H1 (cell line): ENCODE data around the gene RNF175. TPM values are rescaled to one million over a fixed set of nuclear protein-coding genes. Genes with fewer than 3 reads are reported as not detected.

Source experiments
- CTCF ChIA-PET: fragments of 300-600 bp; sonication (Branson Sonifier 250); formaldehyde crosslinking; loops from one replicate; lab custom pipeline; 2021; ENCODE audit not compliant: partially characterized antibody; lab: Charles Lee
- POLR2A ChIA-PET: fragments of 300-600 bp; sonication (Branson Sonifier 250); formaldehyde crosslinking; loops from one replicate; lab custom pipeline; 2021; ENCODE audit warnings: inconsistent platforms; ENCODE audit not compliant: partially characterized antibody; lab: Charles Lee
- DNase-seq, 2 experiments: peaks; one replicate each; pipeline versions ENCODE4 v3.0.0 to v3.0.0-alpha.2; 2010 to 2022; ENCODE audit warnings: low spot score in 2 of 2, low read depth in 1 of 2, mixed read lengths in 1 of 2
- FAIRE-seq: peaks from 2 replicates; lab custom pipeline; 2011; peaks lifted over from hg19 to GRCh38; lab: Jason Lieb, UNC
- H2AFZ ChIP-seq: 2 replicates; pipeline ENCODE4 v1.8.1; 2012; ENCODE audit warnings: low read length, inconsistent platforms
- H2AK5ac ChIP-seq: 2 replicates; pipeline ENCODE4 v1.6.1; 2013; ENCODE audit warnings: low read depth, low read length
- H2BK120ac ChIP-seq: replicated peaks from 2 replicates; pipeline ENCODE3; 2013; ENCODE audit warnings: low read depth, low read length, inconsistent platforms
- H2BK12ac ChIP-seq: 2 replicates; pipeline ENCODE4 v1.6.1; 2013; ENCODE audit warnings: low read depth, low read length
- H2BK15ac ChIP-seq: 2 replicates; pipeline ENCODE4 v1.6.1; 2013; ENCODE audit warnings: low read length
- H2BK20ac ChIP-seq: 2 replicates; pipeline ENCODE4 v1.6.1; 2013; ENCODE audit warnings: low read length
- H2BK5ac ChIP-seq: 2 replicates; pipeline ENCODE4 v1.6.1; 2013; ENCODE audit warnings: low read depth, low read length
- H3K14ac ChIP-seq: 2 replicates; pipeline ENCODE4 v1.6.1; 2013; ENCODE audit warnings: inconsistent platforms; ENCODE audit not compliant: insufficient read length
- H3K18ac ChIP-seq: 2 replicates; pipeline ENCODE4 v1.6.1; 2013; ENCODE audit warnings: low read length; ENCODE audit errors: extremely low read depth
- H3K23ac ChIP-seq: 2 replicates; pipeline ENCODE4 v1.6.1; 2013; ENCODE audit warnings: inconsistent platforms; ENCODE audit not compliant: insufficient read length
- H3K23me2 ChIP-seq: 2 replicates; pipeline ENCODE4 v1.6.1; 2013; ENCODE audit warnings: low read depth, low read length
- H3K27ac ChIP-seq: 2 replicates; pipeline ENCODE4 v1.6.1; 2011; ENCODE audit warnings: low read depth, low read length, inconsistent platforms
- H3K27me3 ChIP-seq, 4 experiments: replicated peaks in 1 of 4; 1 replicate in 1 of 4; 2 replicates in 3 of 4; pipeline versions ENCODE4 v1.6.1 to v1.8.1; 2011 to 2013; ENCODE audit warnings: low read length in 3 of 4, mild to moderate bottlenecking in 3 of 4, inconsistent platforms in 2 of 4, mixed read lengths in 2 of 4, moderate library complexity in 1 of 4; ENCODE audit not compliant: control insufficient read depth in 3 of 4, insufficient read depth in 3 of 4; ENCODE audit errors: extremely low read depth in 1 of 4
- H3K36me3 ChIP-seq, 4 experiments: 2 replicates each; pipeline versions ENCODE4 v1.6.1 to v1.8.1; 2011 to 2013; ENCODE audit warnings: mild to moderate bottlenecking in 4 of 4, low read length in 3 of 4, moderate library complexity in 2 of 4, control low read depth in 1 of 4, inconsistent platforms in 1 of 4; ENCODE audit not compliant: insufficient read depth in 4 of 4, control insufficient read depth in 2 of 4
- H3K4ac ChIP-seq: replicated peaks from 2 replicates; pipeline ENCODE3; 2013; ENCODE audit warnings: low read length, low read depth, mixed read lengths, inconsistent platforms; ENCODE audit not compliant: insufficient read length
- H3K4me1 ChIP-seq, 4 experiments: replicated peaks in 1 of 4; 1 replicate in 1 of 4; 2 replicates in 3 of 4; pipeline versions ENCODE4 v1.6.1 to v1.8.1; 2011 to 2013; ENCODE audit warnings: low read length in 3 of 4, inconsistent platforms in 2 of 4, mixed read lengths in 1 of 4; ENCODE audit not compliant: insufficient read depth in 4 of 4, control insufficient read depth in 3 of 4
- H3K4me2 ChIP-seq, 2 experiments: 2 replicates each; pipeline versions ENCODE4 v1.6.1 to v1.8.1; 2011 to 2013; ENCODE audit warnings: low read depth in 2 of 2, low read length in 2 of 2, control low read depth in 1 of 2, inconsistent platforms in 1 of 2, mild to moderate bottlenecking in 1 of 2; ENCODE audit not compliant: insufficient read depth in 1 of 2
- H3K4me3 ChIP-seq, 4 experiments: fragments of 200-600, 300-600 bp in 1 of 4; sonication (generic), shearing (Covaris generic), sonication (Bioruptor Twin) in 1 of 4; 2 replicates each; pipeline versions ENCODE4 v1.5.1 to v1.8.1; 2011 to 2016; ENCODE audit warnings: low read length in 4 of 4, low read depth in 3 of 4, control low read depth in 2 of 4, inconsistent platforms in 2 of 4, mild to moderate bottlenecking in 2 of 4, mixed read lengths in 1 of 4, moderate library complexity in 1 of 4; ENCODE audit not compliant: insufficient read depth in 2 of 4; ENCODE audit errors: extremely low read depth in 1 of 4
- H3K56ac ChIP-seq: replicated peaks from 2 replicates; pipeline ENCODE3; 2013; ENCODE audit warnings: low read depth, mild to moderate bottlenecking, mixed read lengths, low read length, inconsistent platforms; ENCODE audit not compliant: insufficient read length
- H3K79me1 ChIP-seq: 2 replicates; pipeline ENCODE4 v1.6.1; 2013; ENCODE audit warnings: low read depth, low read length, control low read depth
- H3K79me2 ChIP-seq, 2 experiments: 2 replicates each; pipeline versions ENCODE4 v1.6.1 to v1.8.1; 2012 to 2013; ENCODE audit warnings: low read length in 2 of 2, mild to moderate bottlenecking in 2 of 2, inconsistent platforms in 1 of 2; ENCODE audit not compliant: insufficient read depth in 2 of 2, control insufficient read depth in 1 of 2
- H3K9ac ChIP-seq, 4 experiments: replicated peaks in 1 of 4; 1 replicate in 1 of 4; 2 replicates in 3 of 4; pipeline versions ENCODE4 v1.6.1 to v1.8.1; 2011 to 2013; ENCODE audit warnings: low read depth in 3 of 4, low read length in 3 of 4, control low read depth in 2 of 4, mild to moderate bottlenecking in 2 of 4, moderate library complexity in 2 of 4, inconsistent platforms in 1 of 4; ENCODE audit errors: extremely low read depth in 1 of 4
- H3K9me3 ChIP-seq, 2 experiments: 2 replicates each; pipeline versions ENCODE4 v1.6.1 to v1.8.1; 2012 to 2013; ENCODE audit warnings: mild to moderate bottlenecking in 2 of 2, moderate library complexity in 2 of 2, control low read depth in 1 of 2, inconsistent platforms in 1 of 2, low read depth in 1 of 2, low read length in 1 of 2, mixed read lengths in 1 of 2; ENCODE audit not compliant: insufficient read depth in 2 of 2
- H4K20me1 ChIP-seq, 2 experiments: replicated peaks in 1 of 2; 2 replicates each; pipeline versions ENCODE3 to v1.8.1; 2011 to 2013; ENCODE audit warnings: inconsistent platforms in 2 of 2, low read length in 2 of 2, mild to moderate bottlenecking in 1 of 2; ENCODE audit not compliant: insufficient read depth in 2 of 2, control insufficient read depth in 1 of 2
- H4K5ac ChIP-seq: 2 replicates; pipeline ENCODE4 v1.6.1; 2013; ENCODE audit warnings: low read length, low read depth, mixed read lengths, inconsistent platforms; ENCODE audit not compliant: insufficient read length
- H4K8ac ChIP-seq: 2 replicates; pipeline ENCODE4 v1.8.0; 2013; ENCODE audit warnings: mild to moderate bottlenecking, moderate library complexity, low read length, inconsistent platforms; ENCODE audit not compliant: insufficient read depth; ENCODE audit errors: extremely low read depth
- H4K91ac ChIP-seq: replicated peaks from 2 replicates; pipeline ENCODE3; 2013; ENCODE audit warnings: low read length, mixed read lengths, inconsistent platforms; ENCODE audit not compliant: insufficient read length
- BACH1 ChIP-seq: IDR thresholded peaks from 2 replicates; pipeline ENCODE4 v1.6.1; 2012; ENCODE audit warnings: low read length, improper control_type of control experiment
- CHD2 ChIP-seq: IDR thresholded peaks from 2 replicates; pipeline ENCODE4 v1.6.1; 2012; ENCODE audit warnings: low read length, improper control_type of control experiment
- EGR1 ChIP-seq: IDR thresholded peaks from 2 replicates; pipeline ENCODE4 v1.6.1; 2011; ENCODE audit warnings: low read depth, low read length, borderline replicate concordance
- EP300 ChIP-seq, 2 experiments: IDR thresholded peaks; 1 replicate in 1 of 2; 2 replicates in 1 of 2; pipeline ENCODE4 v1.6.1; 2011 to 2012; ENCODE audit warnings: low read depth in 2 of 2, low read length in 2 of 2, mild to moderate bottlenecking in 2 of 2, borderline replicate concordance in 1 of 2, inconsistent platforms in 1 of 2, moderate library complexity in 1 of 2
- HDAC6 ChIP-seq: IDR thresholded peaks from one replicate; pipeline ENCODE4 v1.7.1; 2012; ENCODE audit warnings: low read depth, mild to moderate bottlenecking, inconsistent platforms, low read length, moderate library complexity
- KDM4A ChIP-seq: IDR thresholded peaks from one replicate; pipeline ENCODE4 v1.7.1; 2012; ENCODE audit warnings: low read depth, mild to moderate bottlenecking, moderate library complexity, low read length, inconsistent platforms; ENCODE audit not compliant: severe bottlenecking
- POLR2A ChIP-seq, 2 experiments: IDR thresholded peaks; 1 replicate in 1 of 2; 2 replicates in 1 of 2; pipeline ENCODE4 v1.6.1; 2011; ENCODE audit warnings: low read depth in 2 of 2, low read length in 2 of 2, mild to moderate bottlenecking in 2 of 2; ENCODE audit errors: control extremely low read depth in 1 of 2
- RAD21 ChIP-seq, 2 experiments: IDR thresholded peaks in 1 of 2; conservative IDR thresholded peaks in 1 of 2; 2 replicates each; pipeline ENCODE4 v1.6.1; 2011; ENCODE audit warnings: low read depth in 2 of 2, low read length in 2 of 2, improper control_type of control experiment in 1 of 2, inconsistent platforms in 1 of 2, mild to moderate bottlenecking in 1 of 2, moderate library complexity in 1 of 2
- RBBP5 ChIP-seq: IDR thresholded peaks from 2 replicates; pipeline ENCODE4 v1.7.1; 2012; ENCODE audit warnings: low read depth, mild to moderate bottlenecking, inconsistent platforms, low read length, moderate library complexity, borderline replicate concordance
- SP1 ChIP-seq: IDR thresholded peaks from 2 replicates; pipeline ENCODE4 v1.6.1; 2011; ENCODE audit warnings: low read depth, low read length
- TBP ChIP-seq: IDR thresholded peaks from 2 replicates; pipeline ENCODE4 v1.6.1; 2011; ENCODE audit warnings: low read depth, low read length, improper control_type of control experiment
- WGBS, 2 experiments: shearing (Covaris generic) in 1 of 2; methylation state at CpG; one replicate each; pipeline versions ENCODE4 v1.1.6 to v1.1.7; 2013 to 2015; ENCODE audit warnings: low lambda C conversion rate in 2 of 2, mixed read lengths in 2 of 2, inconsistent platforms in 1 of 2, low coverage in 1 of 2, missing lambda C conversion rate in 1 of 2; ENCODE audit not compliant: insufficient replicate concordance in 2 of 2, insufficient coverage in 1 of 2, insufficient read length in 1 of 2; ENCODE audit errors: extremely low coverage in 1 of 2, missing lambda C conversion rate in 1 of 2; 5-methylcytosine and 5-hydroxymethylcytosine counted together
- polyA plus RNA-seq, 7 experiments: library from polyadenylated mRNA; depleted of rRNA in 3 of 7; stranded (reverse) in 5 of 7; unstranded in 2 of 7; fragments of >200 nt in 5 of 7; fragments of 200-250 nt in 2 of 7; gene quantifications; 1 replicate in 5 of 7; 2 replicates in 1 of 7; 4 replicates in 1 of 7; pipeline versions ENCODE4 v1.2.1 to v1.2.3, GENCODE V29; 2011 to 2013; ENCODE audit warnings: missing spikeins in 2 of 7, mixed read lengths in 2 of 7
- total RNA-seq: library from RNA; stranded (reverse); fragmentation: NEBNext Ultra II Directional; extraction: Animal tissue kit (Norgen Biotek cat#: 25700); gene quantifications from 2 replicates; pipeline ENCODE4 v1.2.1, GENCODE V29; 2021
- TF ChIP-seq, protein P1 (sequence below): IDR thresholded peaks from 2 replicates; pipeline ENCODE4 v1.6.1; 2011; ENCODE audit warnings: low read length, improper control_type of control experiment

The RNF175 gene
- total and polyA plus RNA-seq, 2 of the 8 experiments (the other 6 are each of a cell fraction or from before 2014, with no cell fraction given), result 7.9 to 9.8 TPM

DNA sequence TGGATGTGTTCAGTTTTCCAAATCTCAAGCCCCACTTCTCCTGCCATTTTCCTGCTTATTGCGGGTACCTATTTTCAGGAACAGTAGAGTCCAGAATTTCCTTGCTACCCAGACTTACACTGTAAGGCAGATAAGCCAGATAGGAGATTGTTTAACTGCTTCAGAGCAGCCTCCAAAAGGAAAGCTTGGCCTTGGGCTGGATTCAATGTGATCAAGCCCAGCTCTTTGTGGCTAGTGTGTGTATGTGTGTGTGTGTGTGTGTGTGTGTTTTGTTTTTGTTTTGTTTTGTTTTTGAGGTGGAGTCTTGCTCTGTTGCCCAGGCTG, 34.0 kb downstream of the RNF175 start:
- CTCF ChIA-PET, result interaction anchor here (1.1 to 2.7 kb wide), 5 partner anchors 19 to 83 kb away, joined by 3 to 11 read pairs (median 3); no protein-coding TSS in a partner anchor
- Histone ChIP-seq H2AK5ac (no peak overlapping the region), H3K4ac (no peak overlapping the region)

More for the DNA sequence above, 34.0 kb downstream of the RNF175 start:
- Histone ChIP-seq H4K20me1 (no peaks in the 10 kb centered on the region), H3K27ac (no peak overlapping the region), H3K4me2 (no peak overlapping the region), H2BK5ac (no peak overlapping the region), H3K36me3 (no peaks in the 10 kb centered on the region; a peak in 1 of 8 replicates), H2BK15ac (no peak overlapping the region), H3K79me2 (no peaks in the 10 kb centered on the region), H2BK20ac (no peak overlapping the region), H3K56ac (no peak overlapping the region), H3K23ac (no peak overlapping the region), H4K8ac (no peak overlapping the region), H2AFZ (no peak overlapping the region), H3K9ac (no peak overlapping the region), H3K27me3 (no peaks in the 10 kb centered on the region), H3K23me2 (no peaks in the 10 kb centered on the region), H3K4me1 (no peaks in the 10 kb centered on the region), H3K18ac (no peak overlapping the region), H2BK12ac (no peak overlapping the region), H3K14ac (no peak overlapping the region), H2BK120ac (no peak overlapping the region), H4K91ac (no peak overlapping the region), H3K79me1 (no peaks in the 10 kb centered on the region), H4K5ac (no peak overlapping the region), H3K4me3 (no peak overlapping the region), H3K9me3 (no peaks in the 10 kb centered on the region)
- TF ChIP-seq TBP, result no peak
- TF ChIP-seq, protein P1, sequence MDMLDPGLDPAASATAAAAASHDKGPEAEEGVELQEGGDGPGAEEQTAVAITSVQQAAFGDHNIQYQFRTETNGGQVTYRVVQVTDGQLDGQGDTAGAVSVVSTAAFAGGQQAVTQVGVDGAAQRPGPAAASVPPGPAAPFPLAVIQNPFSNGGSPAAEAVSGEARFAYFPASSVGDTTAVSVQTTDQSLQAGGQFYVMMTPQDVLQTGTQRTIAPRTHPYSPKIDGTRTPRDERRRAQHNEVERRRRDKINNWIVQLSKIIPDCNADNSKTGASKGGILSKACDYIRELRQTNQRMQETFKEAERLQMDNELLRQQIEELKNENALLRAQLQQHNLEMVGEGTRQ, result no peak
- TF ChIP-seq BACH1, result no peak
- no peak for TF ChIP-seq EP300 (IDR thresholded peaks at IDR 0.05; ENCODE audit: borderline replicate concordance in 1 of 2, low read depth in 2 of 2, low read length in 2 of 2)
- no peak for TF ChIP-seq KDM4A
- no peak for TF ChIP-seq RAD21 (IDR thresholded peaks at IDR 0.05 in 1 of 2, conservative IDR thresholded peaks at IDR 0.05 in 1 of 2; ENCODE audit: low read depth in 2 of 2, low read length in 2 of 2)
- no peak for TF ChIP-seq HDAC6
- no peak for TF ChIP-seq CHD2
- TF ChIP-seq SP1, result no peak
- TF ChIP-seq EGR1, result no peak
- TF ChIP-seq POLR2A (IDR thresholded peaks at IDR 0.05; ENCODE audit: control extremely low read depth in 1 of 2, low read depth in 2 of 2, low read length in 2 of 2), result no peak
- TF ChIP-seq RBBP5, result no peak
- WGBS, 2 experiments, result 85% methylated on average over 1 of the region's 1 CpG; no CpG with 5 or more reads in 1 of the 2 experiments
- FAIRE-seq (no peak), DNase-seq (no peak)
- POLR2A ChIA-PET, result interaction anchor here (1.0 to 1.3 kb wide), 2 partner anchors 32 to 33 kb away, joined by 3 to 4 read pairs; no protein-coding TSS in a partner anchor
